ENCODE results near the gene HTR3A.

Gene HTR3A

GRCh38 chr11:113977701-113978100, 2.8 kb downstream of the HTR3A start:
- TF ChIP-seq, protein P1, sequence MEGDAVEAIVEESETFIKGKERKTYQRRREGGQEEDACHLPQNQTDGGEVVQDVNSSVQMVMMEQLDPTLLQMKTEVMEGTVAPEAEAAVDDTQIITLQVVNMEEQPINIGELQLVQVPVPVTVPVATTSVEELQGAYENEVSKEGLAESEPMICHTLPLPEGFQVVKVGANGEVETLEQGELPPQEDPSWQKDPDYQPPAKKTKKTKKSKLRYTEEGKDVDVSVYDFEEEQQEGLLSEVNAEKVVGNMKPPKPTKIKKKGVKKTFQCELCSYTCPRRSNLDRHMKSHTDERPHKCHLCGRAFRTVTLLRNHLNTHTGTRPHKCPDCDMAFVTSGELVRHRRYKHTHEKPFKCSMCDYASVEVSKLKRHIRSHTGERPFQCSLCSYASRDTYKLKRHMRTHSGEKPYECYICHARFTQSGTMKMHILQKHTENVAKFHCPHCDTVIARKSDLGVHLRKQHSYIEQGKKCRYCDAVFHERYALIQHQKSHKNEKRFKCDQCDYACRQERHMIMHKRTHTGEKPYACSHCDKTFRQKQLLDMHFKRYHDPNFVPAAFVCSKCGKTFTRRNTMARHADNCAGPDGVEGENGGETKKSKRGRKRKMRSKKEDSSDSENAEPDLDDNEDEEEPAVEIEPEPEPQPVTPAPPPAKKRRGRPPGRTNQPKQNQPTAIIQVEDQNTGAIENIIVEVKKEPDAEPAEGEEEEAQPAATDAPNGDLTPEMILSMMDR (conservative IDR thresholded peaks at IDR 0.05; ENCODE audit: low read depth, low read length): no peak
- no peak overlapping the region for H3K4me3 ChIP-seq (ENCODE audit: low read depth, low read length)
- no peak for DNase-seq (ENCODE audit: low read depth)

- no peak overlapping the region for H3K4me3 ChIP-seq (ENCODE audit: low read depth, low read length)
- DNase-seq (ENCODE audit: low read depth): no peak
- TF ChIP-seq, protein P1 (conservative IDR thresholded peaks at IDR 0.05; ENCODE audit: low read depth, low read length): no peak
Observed at GRCh38 chr11:113979431-113979830, 4.5 kb downstream of the HTR3A start.

DNA sequence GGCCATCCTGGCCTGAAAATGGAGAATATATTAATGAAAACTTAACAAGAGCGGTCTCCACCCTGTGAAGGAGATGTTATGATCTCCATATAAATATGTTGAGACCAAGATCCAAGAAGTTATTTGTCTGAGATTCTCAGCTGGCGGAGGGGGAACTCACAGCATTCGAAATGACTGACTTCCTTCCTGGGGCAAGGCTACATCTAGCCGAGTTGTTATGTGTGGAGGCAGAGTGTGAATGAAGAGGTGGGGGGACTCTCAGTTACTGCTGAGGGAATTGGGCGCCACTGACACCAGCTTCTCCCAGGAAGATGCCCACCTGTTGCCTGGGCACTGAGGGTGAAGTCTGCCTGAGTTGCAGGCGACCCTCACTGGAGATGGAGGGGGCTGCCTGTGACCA, 5.9 kb downstream of the HTR3A start:
- no peak for DNase-seq (ENCODE audit: low read depth)
- H3K4me3 ChIP-seq (ENCODE audit: low read depth, low read length): no peak overlapping the region
- TF ChIP-seq, protein P1 (conservative IDR thresholded peaks at IDR 0.05; ENCODE audit: low read depth, low read length): no peak

DNA sequence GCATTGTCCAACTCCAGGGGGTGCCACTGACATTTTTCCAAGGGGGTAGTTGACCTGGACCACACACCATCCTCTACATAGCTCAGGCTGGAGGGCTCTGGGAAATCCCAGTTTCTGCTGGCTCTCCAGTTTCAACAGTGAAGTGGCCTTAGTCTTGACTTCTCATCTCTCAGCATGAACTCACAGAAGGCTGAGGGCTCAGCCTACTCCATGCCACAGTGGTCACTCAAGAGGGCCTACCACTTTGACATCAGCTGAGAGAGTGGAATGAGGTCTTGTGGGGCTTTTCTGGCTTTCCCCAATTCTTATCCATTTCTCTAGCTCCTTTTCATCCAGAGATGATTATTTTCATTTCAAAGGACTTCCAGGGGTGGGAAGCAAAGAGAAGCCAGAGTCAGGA, 7.4 kb downstream of the HTR3A start:
- TF ChIP-seq, protein P1 (conservative IDR thresholded peaks at IDR 0.05; ENCODE audit: low read depth, low read length): no peak
- no peak for DNase-seq (ENCODE audit: low read depth)
- H3K4me3 ChIP-seq (ENCODE audit: low read depth, low read length): no peak overlapping the region

GRCh38 chr11:113984781-113985180, 9.9 kb downstream of the HTR3A start:
- DNase-seq (ENCODE audit: low read depth): no peak
- no peak overlapping the region for H3K4me3 ChIP-seq (ENCODE audit: low read depth, low read length)
- TF ChIP-seq, protein P1 (conservative IDR thresholded peaks at IDR 0.05; ENCODE audit: low read depth, low read length): no peak

- no peak for DNase-seq (ENCODE audit: low read depth)
- TF ChIP-seq, protein P1 (conservative IDR thresholded peaks at IDR 0.05; ENCODE audit: low read depth, low read length): no peak
- no peak overlapping the region for H3K4me3 ChIP-seq (ENCODE audit: low read depth, low read length)
Observed at GRCh38 chr11:113985906-113986305, 11.0 kb downstream of the HTR3A start.

DNA sequence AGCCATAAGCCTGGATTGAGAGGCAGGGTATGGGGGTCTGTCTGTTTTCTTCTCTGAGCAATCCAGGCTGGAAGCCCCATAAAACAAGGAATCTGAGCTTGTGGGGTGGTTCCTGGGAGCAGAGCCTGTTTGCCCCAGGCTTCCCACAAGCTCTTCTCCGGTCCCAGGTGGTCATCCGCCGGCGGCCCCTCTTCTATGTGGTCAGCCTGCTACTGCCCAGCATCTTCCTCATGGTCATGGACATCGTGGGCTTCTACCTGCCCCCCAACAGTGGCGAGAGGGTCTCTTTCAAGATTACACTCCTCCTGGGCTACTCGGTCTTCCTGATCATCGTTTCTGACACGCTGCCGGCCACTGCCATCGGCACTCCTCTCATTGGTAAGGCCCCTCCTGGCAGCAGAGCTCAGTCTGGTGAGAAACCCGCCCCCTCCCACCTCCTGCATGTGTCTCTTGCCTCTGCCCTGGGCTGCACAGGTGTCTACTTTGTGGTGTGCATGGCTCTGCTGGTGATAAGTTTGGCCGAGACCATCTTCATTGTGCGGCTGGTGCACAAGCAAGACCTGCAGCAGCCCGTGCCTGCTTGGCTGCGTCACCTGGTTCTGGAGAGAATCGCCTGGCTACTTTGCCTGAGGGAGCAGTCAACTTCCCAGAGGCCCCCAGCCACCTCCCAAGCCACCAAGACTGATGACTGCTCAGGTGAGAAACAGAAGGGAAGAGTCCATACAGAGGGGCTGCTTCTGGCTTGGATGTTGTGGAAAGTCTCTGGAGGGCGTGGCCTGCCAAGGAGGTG, 11.6 kb downstream of the HTR3A start:
- TF ChIP-seq, protein P1 (conservative IDR thresholded peaks at IDR 0.05; ENCODE audit: low read depth, low read length): no peak
- no peak overlapping the region for H3K4me3 ChIP-seq (ENCODE audit: low read depth, low read length)
- DNase-seq (ENCODE audit: low read depth): no peak
